ENCODE results near the gene NBEA.
A peak's percentile ranks its signal among the peaks of the same experiment; 100 is the strongest.

NBEA gene

GRCh38 chr13:35718084-35718483 lies 776.0 kb downstream of the NBEA start:
- no peak for ATAC-seq

- no peak for ATAC-seq
Measured at GRCh38 chr13:35720290-35720689, 778.2 kb downstream of the NBEA start.

DNA sequence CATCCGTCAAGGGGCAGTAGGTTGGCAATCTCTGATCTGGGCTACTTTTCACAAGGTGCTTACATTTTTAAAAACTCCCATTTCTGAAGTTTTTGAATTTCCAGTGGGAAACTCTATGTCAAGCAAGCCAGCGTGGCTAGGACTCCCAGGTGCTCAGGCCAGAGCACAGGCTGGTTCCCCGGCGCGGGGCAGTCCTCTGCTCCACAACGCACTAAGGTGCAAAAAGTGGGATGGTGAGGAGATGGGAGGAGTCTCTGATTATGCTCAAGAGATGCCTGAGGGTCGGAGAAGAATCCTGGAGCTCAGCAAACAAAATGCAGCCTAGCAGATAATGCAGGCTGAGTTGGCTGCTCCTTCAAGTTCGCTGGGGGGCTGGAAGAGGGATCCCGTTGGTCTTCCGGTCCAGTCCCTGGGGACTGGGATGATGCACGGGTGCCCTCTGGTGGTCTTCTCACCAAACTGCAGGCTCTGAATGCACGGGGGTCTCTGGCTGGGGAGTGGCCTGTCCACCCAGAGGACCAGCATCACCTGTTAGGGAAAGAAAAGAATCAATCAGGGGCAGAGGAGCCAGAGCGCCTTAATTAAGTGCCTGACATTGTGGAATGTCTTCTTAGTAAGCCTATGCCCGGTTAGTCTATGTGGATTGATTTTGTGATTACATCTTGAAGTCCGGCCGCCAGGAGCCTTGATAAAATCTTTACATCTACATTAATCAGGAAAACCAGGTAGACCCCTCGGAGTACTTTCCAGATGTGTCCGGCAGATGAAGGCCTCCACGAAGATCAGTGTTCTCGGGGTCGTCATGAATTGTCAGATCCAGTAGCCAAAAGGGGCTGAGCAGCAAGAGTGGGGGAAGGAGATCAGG lies 778.9 kb downstream of the NBEA start:
- ATAC-seq, result peak in 1 of 2 donors; percentile 36

Data from activated CD4-positive, CD25-positive, alpha-beta regulatory T cell treated with anti-CD3 and anti-CD28 coated beads, Interleukin-2, amount 50 U/mL, for 24 hours (primary cell).